ENCODE data around the gene NANOGP8.

GRCh38 chr15:35087759-35088158 lies 2.7 kb upstream of the NANOGP8 start:
- TF ChIP-seq TAF1 (conservative IDR thresholded peaks at IDR 0.05) (no peak), RXRA (IDR thresholded peaks at IDR 0.05) (no peak), CTCF (IDR thresholded peaks at IDR 0.05; ENCODE audit: low read depth, low read length, missing input control) (no peak), ZBTB33 (IDR thresholded peaks at IDR 0.05) (no peak), REST (IDR thresholded peaks at IDR 0.05) (no peak), MAX (IDR thresholded peaks at IDR 0.05) (no peak), RAD21 (IDR thresholded peaks at IDR 0.05) (no peak), YY1 (IDR thresholded peaks at IDR 0.05) (no peak), ATF3 (IDR thresholded peaks at IDR 0.05) (no peak), JUND (IDR thresholded peaks at IDR 0.05) (no peak)
